ENCODE data around the gene FGF19. TPM values are rescaled to one million over a fixed set of nuclear protein-coding genes. Genes with fewer than 3 reads are reported as not detected.

The FGF19 gene, protein sequence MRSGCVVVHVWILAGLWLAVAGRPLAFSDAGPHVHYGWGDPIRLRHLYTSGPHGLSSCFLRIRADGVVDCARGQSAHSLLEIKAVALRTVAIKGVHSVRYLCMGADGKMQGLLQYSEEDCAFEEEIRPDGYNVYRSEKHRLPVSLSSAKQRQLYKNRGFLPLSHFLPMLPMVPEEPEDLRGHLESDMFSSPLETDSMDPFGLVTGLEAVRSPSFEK
- total RNA-seq = not detected

DNA sequence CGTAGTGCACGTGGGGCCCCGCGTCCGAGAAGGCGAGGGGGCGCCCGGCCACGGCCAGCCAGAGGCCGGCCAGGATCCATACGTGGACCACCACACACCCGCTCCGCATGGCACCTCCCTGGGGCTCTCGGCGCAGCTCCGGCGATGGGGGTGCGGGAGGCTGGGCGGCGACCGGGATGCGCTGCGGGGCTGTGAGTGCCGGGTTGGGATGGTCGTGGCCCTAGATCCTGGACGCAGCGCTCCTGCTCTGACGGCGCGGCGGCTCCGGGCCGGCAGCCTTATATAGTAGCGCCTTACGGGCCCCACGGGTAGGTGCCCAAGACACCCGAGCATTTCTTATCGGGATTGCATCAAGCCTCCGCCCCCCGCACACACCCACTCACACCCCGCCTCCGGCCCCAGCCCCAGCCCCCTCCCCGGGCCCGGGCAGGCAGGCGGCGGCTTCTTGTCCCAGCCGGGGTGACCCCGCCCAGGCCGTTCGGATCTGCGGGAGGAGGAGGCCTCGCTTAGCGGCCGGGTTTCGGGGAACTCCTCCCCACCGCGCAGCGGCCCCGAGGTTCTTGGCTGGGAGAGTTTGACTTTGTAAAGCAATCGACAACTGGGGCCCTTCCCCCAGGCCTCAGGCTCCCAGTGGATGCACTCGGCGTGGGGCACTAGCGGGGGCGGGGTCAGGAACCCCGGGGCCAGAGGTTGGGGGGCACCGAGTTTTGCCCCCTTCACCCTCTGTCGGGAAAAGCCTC is at the start of gene FGF19:
Gene FGF19, minus strand, starts transcription at position 255 of the 740 bp plus-strand sequence. Its CDS starts 146 bp downstream, at position 109.
- Mint-ChIP-seq H3K4me3 (no peak within 1 kb of the TSS), H3K9me3 (no peaks in the 10 kb centered on the region), H3K4me1 (peaks cover 4% of the 10 kb centered on the region), H3K27ac (no peak within 1 kb of the TSS), H3K36me3 (ENCODE audit: low read depth) (no peaks in the 10 kb centered on the region), H3K27me3 (peaks cover 56% of the 10 kb centered on the region)
- ChIA-PET POLR2A (no interaction called here), CTCF (no interaction called here)
- no peak for DNase-seq

DNA sequence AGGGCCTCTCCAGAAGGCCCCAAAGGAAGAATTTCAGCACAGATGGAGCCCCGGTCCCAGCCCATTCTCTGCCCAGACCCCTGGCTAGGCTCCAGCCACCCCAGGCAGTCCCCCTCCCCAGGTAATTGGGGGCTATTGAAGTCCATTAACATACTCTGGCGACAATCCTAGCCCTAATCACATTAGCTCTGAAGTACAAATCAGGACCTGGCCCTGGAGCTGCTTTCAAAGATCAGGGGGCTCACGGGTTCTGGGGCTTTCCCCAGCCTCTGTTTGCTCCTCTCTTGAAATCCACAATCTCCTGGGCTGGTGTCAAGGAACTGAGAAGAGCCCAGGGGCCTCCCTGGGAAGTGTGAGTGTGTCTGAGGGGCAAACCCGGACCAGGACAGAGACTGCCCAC is 49.1 kb upstream of the FGF19 start:
- no peaks in the 10 kb centered on the region for H3K27me3 Mint-ChIP-seq
- no peaks in the 10 kb centered on the region for H3K36me3 Mint-ChIP-seq (ENCODE audit: low read depth)
- H3K4me3 Mint-ChIP-seq = no peak overlapping the region
- H3K27ac Mint-ChIP-seq = no peak overlapping the region
- CTCF ChIA-PET = no interaction called here
- DNase-seq = no peak
- peaks cover 4% of the 10 kb centered on the region for H3K9me3 Mint-ChIP-seq
- no peaks in the 10 kb centered on the region for H3K4me1 Mint-ChIP-seq
- POLR2A ChIA-PET = interaction anchor here (0.6 kb wide), 1 partner anchor 22 kb away, joined by 3 read pairs; no protein-coding TSS in a partner anchor

DNA sequence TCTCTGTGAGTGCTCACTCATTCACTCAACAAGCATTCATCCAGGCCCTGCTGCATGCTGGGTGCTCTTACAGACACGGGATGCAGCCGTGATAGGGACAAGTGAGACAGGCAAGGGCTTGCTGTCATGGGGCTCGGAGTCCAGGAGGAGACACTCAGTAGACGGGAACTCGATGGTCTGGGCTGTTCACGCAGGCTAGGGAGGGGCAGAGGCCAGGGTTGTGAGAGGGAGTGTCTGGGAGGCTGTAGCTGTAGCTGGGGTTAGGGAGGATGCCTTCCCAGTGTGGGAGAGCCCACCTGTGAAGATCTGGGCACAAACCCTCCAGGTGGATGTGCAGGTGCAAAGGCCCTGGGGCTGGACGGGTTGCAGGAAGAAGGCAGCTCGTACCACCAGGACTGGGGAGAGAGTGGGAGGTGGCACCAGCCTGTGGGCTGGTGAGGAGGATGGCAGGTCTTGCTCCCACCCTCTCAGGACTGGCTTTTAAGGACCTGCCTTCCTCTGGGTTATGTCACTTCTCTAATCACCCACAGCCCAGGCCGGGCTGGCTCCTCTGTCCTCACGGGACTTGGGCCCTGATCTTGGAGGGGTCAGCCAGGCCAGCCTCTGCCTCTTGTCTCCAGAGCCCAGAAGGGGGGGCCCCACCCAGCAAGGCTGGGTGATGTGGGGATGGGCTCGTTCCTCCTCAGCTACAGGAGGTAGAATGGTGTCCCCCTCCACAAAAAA is 47.2 kb upstream of the FGF19 start:
- no peaks in the 10 kb centered on the region for H3K36me3 Mint-ChIP-seq (ENCODE audit: low read depth)
- H3K27ac Mint-ChIP-seq = no peak overlapping the region
- no peak overlapping the region for H3K4me3 Mint-ChIP-seq
- no peaks in the 10 kb centered on the region for H3K9me3 Mint-ChIP-seq
- CTCF ChIA-PET = no interaction called here
- DNase-seq = no peak
- H3K27me3 Mint-ChIP-seq = no peaks in the 10 kb centered on the region
- H3K4me1 Mint-ChIP-seq = no peaks in the 10 kb centered on the region
- POLR2A ChIA-PET = no interaction called here

DNA sequence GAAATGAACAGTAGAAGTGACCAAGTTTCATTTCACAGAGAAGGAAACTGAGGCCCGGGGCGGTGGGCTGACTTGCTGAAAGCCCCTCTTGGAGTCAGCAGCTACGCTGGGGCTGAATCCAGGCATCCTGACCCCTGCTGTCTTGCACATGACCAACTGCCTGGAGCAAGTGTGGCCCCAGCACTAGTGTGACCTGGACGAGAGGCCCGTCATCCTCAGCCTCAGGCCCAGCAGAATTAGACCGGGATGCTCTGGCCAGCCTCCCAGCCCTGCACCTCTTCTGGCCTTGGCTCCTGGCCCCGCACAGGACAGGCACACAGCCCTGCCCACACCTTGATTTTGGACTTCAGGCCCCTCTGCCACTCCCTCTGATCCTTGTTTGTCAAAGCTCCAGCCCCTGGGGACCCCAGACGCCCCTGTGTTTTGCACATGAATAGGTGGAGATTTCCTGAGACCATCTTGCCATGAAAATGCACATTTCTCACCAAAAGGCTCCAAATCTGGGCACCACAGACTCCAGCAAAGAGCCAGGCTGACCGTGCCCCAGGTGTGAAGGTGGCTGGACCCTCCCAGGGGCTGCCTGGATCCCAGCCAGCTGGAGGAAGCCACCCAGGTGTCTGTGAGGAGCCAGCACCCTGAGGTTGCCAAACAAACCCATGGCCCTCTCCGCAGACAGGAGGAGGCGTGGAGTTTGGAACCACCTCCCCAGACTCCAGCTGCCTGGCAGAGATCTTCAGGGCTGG is 46.5 kb upstream of the FGF19 start:
- Mint-ChIP-seq H3K4me3 (no peak overlapping the region), H3K27ac (no peak overlapping the region), H3K4me1 (no peaks in the 10 kb centered on the region), H3K27me3 (no peaks in the 10 kb centered on the region), H3K36me3 (ENCODE audit: low read depth) (no peaks in the 10 kb centered on the region), H3K9me3 (no peaks in the 10 kb centered on the region)
- ChIA-PET CTCF (no interaction called here), POLR2A (no interaction called here)
- no peak for DNase-seq

DNA sequence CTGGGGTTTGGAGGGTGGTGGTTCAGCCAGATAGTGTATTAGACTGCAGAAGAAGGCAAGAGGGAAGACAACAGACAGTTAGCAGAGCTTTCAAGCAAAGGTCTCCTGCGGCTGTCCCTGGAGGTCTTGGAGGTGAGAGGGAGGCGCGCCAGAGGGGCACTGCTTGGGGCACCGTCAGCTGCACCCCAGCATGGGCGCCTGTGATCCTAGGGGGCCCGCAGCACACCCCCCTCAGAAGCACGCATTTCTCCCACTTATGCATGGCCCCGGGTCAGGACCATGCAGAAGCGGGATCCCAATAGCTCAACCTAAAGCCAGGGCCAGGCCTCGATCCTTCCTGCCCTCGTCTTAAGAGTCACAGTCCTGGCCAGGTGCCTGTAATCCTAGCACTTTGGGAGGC is 44.8 kb upstream of the FGF19 start:
- Mint-ChIP-seq H3K4me3 (no peak overlapping the region), H3K4me1 (no peaks in the 10 kb centered on the region), H3K9me3 (no peaks in the 10 kb centered on the region), H3K36me3 (ENCODE audit: low read depth) (no peaks in the 10 kb centered on the region), H3K27me3 (no peaks in the 10 kb centered on the region), H3K27ac (no peak overlapping the region)
- no peak for DNase-seq
- POLR2A ChIA-PET = no interaction called here
- CTCF ChIA-PET = no interaction called here

DNA sequence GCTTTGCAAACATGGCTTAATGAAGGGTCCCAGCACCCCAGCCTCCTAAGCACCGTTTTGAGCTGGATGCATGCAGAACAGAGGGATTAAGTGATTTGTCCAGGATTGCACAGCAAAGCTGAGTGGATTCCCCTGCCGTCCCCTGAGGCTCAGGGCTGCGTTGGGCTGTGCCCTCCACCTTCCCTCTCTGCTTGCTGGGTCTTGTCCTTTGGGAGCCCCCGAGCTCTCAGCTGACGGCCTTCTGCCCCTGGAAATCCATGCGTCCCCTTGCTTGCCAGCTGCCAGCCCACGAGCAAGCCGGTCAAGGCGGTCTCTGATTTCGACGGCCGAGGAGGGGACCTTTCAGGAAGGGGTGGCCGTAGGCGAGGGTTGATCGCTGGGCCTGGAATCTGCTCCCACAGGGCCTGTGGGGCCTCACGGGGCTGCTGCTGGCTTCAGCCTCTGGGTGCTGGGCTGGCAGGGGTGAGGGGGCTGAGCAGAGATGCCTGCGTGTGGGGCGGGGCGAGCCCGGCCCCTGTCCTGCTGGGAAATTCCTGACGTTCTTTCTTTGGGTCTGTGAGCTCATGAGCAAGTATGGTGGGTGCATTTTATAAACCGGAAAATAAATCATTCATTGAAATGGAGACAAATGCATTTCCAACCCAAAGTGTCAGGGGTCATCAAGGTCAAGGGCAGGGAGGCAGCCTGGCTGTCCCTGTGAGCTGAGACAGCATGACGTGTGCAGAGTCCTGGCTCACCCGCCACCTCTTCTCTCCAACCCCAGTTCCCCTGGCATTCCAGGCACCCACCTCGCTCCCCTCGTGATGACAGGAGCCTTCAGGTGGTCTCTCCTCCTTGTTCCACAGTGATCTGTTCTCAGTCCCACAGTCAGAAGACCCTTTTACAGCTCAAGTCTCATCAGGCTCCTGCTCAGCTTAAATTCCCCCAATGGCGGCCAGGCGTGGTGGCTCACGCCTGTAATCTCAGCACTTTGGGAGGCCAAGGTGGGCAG is 43.2 kb upstream of the FGF19 start:
- CTCF ChIA-PET = no interaction called here
- no peak for DNase-seq
- Mint-ChIP-seq H3K36me3 (ENCODE audit: low read depth) (no peaks in the 10 kb centered on the region), H3K27ac (no peak overlapping the region), H3K4me1 (no peaks in the 10 kb centered on the region), H3K4me3 (no peak overlapping the region), H3K9me3 (no peaks in the 10 kb centered on the region), H3K27me3 (no peaks in the 10 kb centered on the region)
- POLR2A ChIA-PET = no interaction called here

DNA sequence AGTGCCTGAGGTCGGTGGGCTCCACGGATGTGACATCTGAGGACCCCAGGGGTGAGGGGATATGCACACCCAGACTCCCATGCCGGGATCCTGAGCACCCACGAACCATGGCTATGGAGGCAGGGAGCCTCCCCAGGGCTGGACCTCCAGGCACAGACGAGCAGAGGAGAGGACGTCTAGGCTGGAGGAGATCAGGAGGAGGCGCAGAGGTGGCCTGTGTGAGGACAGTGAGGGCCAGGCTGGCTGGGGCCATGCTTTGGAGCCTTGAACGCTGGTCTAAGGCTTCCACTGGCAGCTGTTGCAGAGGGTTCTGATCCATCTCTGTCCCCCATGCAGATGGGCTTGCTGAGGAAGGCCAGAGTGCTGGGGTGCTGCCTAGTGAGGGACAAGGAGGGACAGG is 42.3 kb upstream of the FGF19 start:
- no peak for DNase-seq
- no peaks in the 10 kb centered on the region for H3K4me1 Mint-ChIP-seq
- H3K27me3 Mint-ChIP-seq = no peaks in the 10 kb centered on the region
- H3K4me3 Mint-ChIP-seq = no peak overlapping the region
- no peak overlapping the region for H3K27ac Mint-ChIP-seq
- no peaks in the 10 kb centered on the region for H3K36me3 Mint-ChIP-seq (ENCODE audit: low read depth)
- H3K9me3 Mint-ChIP-seq = no peaks in the 10 kb centered on the region
- CTCF ChIA-PET = no interaction called here
- POLR2A ChIA-PET = no interaction called here

DNA sequence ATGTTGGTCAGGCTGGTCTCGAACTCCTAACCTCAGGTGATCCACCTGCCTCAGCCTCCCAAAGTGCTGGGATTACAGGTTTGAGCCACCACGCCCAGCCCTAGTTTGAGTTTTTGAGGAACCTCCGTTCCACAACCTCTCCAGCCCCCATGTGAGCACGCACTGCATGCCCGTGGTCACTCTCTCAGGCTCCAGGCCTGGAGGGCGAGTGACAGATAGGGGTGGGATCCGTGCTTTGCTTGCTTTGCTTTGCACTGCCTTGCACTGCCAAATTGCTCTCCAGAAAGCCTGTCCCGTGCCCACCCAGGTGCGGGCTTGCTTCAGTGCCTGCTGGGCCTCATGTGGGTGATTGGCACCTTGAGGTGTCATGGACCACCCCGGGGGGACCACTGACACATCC is 41.4 kb upstream of the FGF19 start:
- ChIA-PET POLR2A (no interaction called here), CTCF (no interaction called here)
- DNase-seq = no peak
- Mint-ChIP-seq H3K27me3 (no peaks in the 10 kb centered on the region), H3K4me1 (no peaks in the 10 kb centered on the region), H3K4me3 (no peak overlapping the region), H3K27ac (no peak overlapping the region), H3K9me3 (no peaks in the 10 kb centered on the region), H3K36me3 (ENCODE audit: low read depth) (no peaks in the 10 kb centered on the region)

DNA sequence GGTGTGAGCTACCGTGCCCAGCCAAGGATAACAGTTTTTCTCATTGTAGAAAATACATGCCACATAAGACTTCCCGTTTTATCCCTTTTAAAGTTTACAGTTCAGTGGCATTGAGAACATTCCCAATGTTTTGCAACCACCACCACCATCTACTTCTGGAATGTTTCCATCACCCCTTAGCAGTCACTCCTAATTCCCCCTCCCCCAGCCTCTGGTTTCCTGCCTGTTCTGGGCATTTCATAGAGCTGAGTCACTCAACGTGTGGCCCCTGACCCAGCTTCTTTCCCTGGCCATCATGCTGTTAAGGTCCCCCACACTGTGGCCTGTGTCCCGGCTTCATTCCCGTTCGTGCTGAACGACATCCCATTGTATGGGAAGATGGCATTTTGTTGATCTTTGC is 40.6 kb upstream of the FGF19 start:
- Mint-ChIP-seq H3K27ac (no peak overlapping the region), H3K4me3 (no peak overlapping the region), H3K9me3 (no peaks in the 10 kb centered on the region), H3K4me1 (no peaks in the 10 kb centered on the region), H3K27me3 (no peaks in the 10 kb centered on the region), H3K36me3 (ENCODE audit: low read depth) (no peaks in the 10 kb centered on the region)
- ChIA-PET POLR2A (no interaction called here), CTCF (no interaction called here)
- no peak for DNase-seq

DNA sequence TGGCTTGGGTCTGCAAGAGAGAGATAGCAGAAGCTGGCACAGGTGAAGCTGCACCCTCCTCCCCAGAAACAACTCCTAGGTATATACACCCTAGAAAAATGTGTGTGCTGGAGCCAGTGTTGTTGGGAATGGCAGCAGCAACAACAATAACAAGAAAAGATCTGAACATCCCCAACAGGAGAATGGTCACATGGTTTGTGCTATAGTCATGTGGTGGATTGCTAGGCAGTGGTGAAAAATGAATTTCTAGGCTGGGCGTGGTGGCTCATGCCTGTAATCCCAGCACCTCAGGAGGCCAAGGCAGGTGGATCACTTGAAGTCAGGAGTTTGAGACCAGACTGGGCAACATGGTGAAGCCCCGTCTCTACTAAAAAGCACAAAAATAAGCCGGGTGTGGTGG is 31.0 kb upstream of the FGF19 start:
- H3K27ac Mint-ChIP-seq = no peak overlapping the region
- H3K27me3 Mint-ChIP-seq = no peaks in the 10 kb centered on the region
- H3K4me3 Mint-ChIP-seq = no peak overlapping the region
- no peaks in the 10 kb centered on the region for H3K4me1 Mint-ChIP-seq
- H3K9me3 Mint-ChIP-seq = peaks cover 10% of the 10 kb centered on the region
- ChIA-PET POLR2A (no interaction called here), CTCF (no interaction called here)
- H3K36me3 Mint-ChIP-seq (ENCODE audit: low read depth) = no peaks in the 10 kb centered on the region
- DNase-seq = no peak

DNA sequence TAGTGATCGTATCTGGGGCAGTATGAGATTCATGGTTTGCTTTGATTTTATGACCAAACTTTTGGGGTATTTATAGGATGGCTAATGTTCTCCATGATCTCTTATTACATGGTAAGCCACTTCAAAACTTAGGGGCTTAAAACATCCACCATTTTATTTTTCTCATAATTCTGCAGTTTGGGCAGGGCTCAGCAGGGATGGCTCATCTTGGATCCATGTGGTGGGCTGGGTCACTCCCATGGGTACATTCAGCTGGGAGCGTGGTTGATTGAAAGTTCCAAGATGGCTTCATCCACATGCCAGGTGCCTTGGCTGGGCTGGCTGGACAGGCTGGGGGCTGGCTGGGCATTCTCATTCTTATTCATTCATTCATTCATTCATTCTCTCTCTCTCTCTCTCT is 30.5 kb upstream of the FGF19 start:
- Mint-ChIP-seq H3K27ac (no peak overlapping the region), H3K9me3 (peaks cover 10% of the 10 kb centered on the region), H3K27me3 (no peaks in the 10 kb centered on the region), H3K4me1 (no peaks in the 10 kb centered on the region), H3K36me3 (ENCODE audit: low read depth) (no peaks in the 10 kb centered on the region), H3K4me3 (no peak overlapping the region)
- ChIA-PET CTCF (no interaction called here), POLR2A (no interaction called here)
- DNase-seq = no peak

DNA sequence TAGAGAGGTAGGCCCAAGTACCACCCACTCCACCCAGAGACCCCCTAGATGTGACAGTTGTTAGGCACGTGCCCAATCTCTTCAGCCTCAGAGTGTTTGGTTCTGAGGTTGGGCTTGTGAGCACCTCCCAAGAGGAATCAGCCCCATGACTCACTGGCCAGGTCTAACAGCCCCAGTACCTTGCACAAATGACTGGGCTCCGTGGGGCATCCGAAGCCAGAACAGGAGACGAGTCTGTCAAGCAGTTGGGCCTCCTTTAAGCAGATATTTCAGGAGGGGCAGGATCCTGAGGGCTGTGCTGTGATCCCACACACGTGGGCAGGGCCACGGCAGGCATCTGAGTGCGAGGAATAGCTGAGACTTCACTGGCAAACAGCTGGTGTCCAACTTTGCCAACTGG is 29.1 kb upstream of the FGF19 start:
- Mint-ChIP-seq H3K27ac (no peak overlapping the region), H3K27me3 (no peaks in the 10 kb centered on the region), H3K4me3 (no peak overlapping the region), H3K4me1 (no peaks in the 10 kb centered on the region), H3K9me3 (peaks cover 10% of the 10 kb centered on the region), H3K36me3 (ENCODE audit: low read depth) (no peaks in the 10 kb centered on the region)
- no peak for DNase-seq
- ChIA-PET CTCF (no interaction called here), POLR2A (no interaction called here)
